Bronchial smooth muscle cell (primary cell): ENCODE results near the gene OGFRL1. TPM values are rescaled to one million over a fixed set of nuclear protein-coding genes. Genes with fewer than 3 reads are reported as not detected.

Source experiments
- total RNA-seq: library from RNA; depleted of rRNA; stranded (reverse); fragments of >200 nt; gene quantifications from 2 replicates; pipeline ENCODE4 v1.2.1, GENCODE V29; 2014

Gene OGFRL1
- total RNA-seq, result 7.2 and 14.5 TPM in 2 replicates

GRCh38 chr6:71288228-71289038, at the start of gene OGFRL1:
TSS of gene OGFRL1 (plus strand) at chr6:71288811. CDS start at chr6:71288937, 126 bp downstream.

